ENCODE data around the gene DEXI.

- TF ChIP-seq CTCF (IDR thresholded peaks at IDR 0.05; ENCODE audit: insufficient read depth, low read length, poor library complexity, severe bottlenecking) (no peak), EZH2phosphoT487 (conservative IDR thresholded peaks at IDR 0.05; ENCODE audit: low read length) (no peak)
These were observed 59.3 kb downstream of the DEXI start for GRCh38 chr16:10883004-10883403.
